ENCODE measurements around the gene EVA1A. TPM values are rescaled to one million over a fixed set of nuclear protein-coding genes. Genes with fewer than 3 reads are reported as not detected.

Gene EVA1A
- total RNA-seq, 1 donor from 2014 or later: 110 TPM

- no peak for DNase-seq (ENCODE audit: low read depth, low spot score)
Observed at GRCh38 chr2:75563591-75563990, 2.9 kb upstream of the EVA1A start.

- no peak for DNase-seq (ENCODE audit: low read depth, low spot score)
Observed at GRCh38 chr2:75562513-75562864, 1.8 kb upstream of the EVA1A start.

- no peak for DNase-seq (ENCODE audit: low read depth, low spot score)
Observed at GRCh38 chr2:75561566-75562512, 1.1 kb upstream of the EVA1A start.

- DNase-seq (ENCODE audit: low read depth, low spot score): no peak
Observed at GRCh38 chr2:75560022-75560767, 544 bp downstream of the EVA1A start.

GRCh38 chr2:75559680-75560021, 1.1 kb downstream of the EVA1A start:
- no peak for DNase-seq (ENCODE audit: low read depth, low spot score)

GRCh38 chr2:75558786-75559679, 1.7 kb downstream of the EVA1A start:
- DNase-seq (ENCODE audit: low read depth, low spot score): no peak

GRCh38 chr2:75558136-75558535, 2.6 kb downstream of the EVA1A start:
- DNase-seq (ENCODE audit: low read depth, low spot score): no peak

DNA sequence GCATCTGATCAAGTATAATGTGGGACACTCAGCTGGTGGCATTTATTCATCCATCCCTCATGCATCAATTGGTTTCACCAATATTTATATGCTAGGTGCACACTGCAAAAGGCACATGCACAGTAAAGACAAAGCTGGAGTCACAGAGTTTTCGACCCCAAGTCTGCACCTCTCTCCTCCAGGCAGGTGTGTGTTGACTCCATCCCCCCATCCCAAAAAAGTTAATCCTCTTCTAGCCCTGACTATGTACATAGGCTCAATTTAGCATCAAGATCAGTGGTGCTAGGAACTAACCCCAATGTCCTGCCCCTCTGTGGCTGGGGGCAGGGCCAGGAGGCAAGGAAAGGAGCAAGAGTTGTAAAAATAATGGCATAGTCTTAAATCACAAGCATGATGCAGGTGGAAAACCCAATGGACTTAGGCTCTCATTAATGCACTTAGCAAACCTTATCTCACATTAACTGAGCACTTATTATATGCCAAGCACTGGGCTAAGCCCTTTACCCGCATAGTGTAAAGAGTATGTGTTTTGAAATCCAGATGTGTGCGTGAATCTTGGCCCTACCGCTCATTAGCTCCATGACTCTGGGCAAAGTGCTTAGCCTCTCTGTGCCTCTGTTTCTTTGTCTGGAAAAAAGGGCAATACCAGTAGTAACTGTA, 3.1 kb downstream of the EVA1A start:
- DNase-seq (ENCODE audit: low read depth, low spot score): no peak

- DNase-seq (ENCODE audit: low read depth, low spot score): no peak
Observed at GRCh38 chr2:75556679-75557366, 3.9 kb downstream of the EVA1A start.

- no peak for DNase-seq (ENCODE audit: low read depth, low spot score)
Observed at GRCh38 chr2:75555701-75556100, 5.0 kb downstream of the EVA1A start.

DNA sequence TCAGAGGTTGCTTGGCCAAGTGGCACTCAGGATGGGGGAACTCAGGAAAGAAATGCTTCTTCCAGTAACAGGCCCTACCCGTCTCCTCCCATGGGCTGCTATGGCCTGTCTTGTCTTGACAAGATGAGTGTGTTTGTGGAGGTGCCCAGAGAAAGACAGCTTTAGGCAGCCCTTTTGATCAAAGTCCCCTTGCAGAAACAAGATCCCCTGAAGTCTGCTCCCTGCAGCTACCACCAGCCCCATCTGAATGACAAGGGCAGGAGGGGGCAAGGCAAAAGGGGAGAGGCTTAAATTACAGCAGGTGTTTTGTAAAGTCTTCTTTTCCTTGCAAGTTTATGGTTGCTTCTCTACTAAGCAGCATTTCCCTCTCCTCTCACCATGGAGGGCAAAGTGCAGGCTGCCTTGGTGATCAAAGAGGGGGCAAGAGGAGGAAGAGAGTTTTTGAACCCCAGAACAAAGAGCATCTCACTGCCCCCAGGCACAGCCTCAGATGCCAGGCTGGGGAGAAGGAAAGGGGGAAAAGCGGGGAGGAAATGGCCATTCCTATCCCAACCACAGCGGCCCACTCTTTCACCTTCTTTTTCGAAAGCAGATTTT, 6.7 kb downstream of the EVA1A start:
- no peak for DNase-seq (ENCODE audit: low read depth, low spot score)

- DNase-seq (ENCODE audit: low read depth, low spot score): no peak
Observed at GRCh38 chr2:75552222-75552621, 8.5 kb downstream of the EVA1A start.

GRCh38 chr2:75551434-75551833, 9.3 kb downstream of the EVA1A start:
- no peak for DNase-seq (ENCODE audit: low read depth, low spot score)

- no peak for DNase-seq (ENCODE audit: low read depth, low spot score)
Observed at GRCh38 chr2:75549401-75550253, 11.1 kb downstream of the EVA1A start.

DNA sequence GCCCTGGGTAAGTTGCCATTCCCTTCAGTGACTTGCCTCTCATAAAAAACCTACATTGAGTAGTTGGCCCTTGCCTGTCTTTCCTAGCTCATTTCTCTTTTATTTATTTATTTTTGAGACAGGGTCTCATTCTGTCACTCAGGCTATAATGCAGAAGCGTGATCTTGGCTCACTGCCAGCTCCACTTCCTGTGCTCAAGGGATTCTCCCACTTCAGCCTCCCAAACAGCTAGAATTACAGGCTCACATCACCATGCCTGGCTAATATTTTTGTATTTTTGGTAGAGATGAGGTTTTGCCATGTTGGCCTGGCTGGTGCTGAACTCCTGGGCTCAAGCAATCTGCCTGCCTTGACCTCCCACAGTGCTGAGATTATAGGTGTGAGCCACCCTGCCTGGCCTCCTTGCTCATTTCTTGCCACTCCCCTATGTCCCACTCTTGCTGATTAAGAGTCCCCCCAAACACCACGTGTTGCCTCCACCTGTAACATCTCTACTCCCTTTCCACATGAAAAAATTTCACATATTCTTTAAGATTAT, 12.6 kb downstream of the EVA1A start:
- no peak for DNase-seq (ENCODE audit: low read depth, low spot score)

DNA sequence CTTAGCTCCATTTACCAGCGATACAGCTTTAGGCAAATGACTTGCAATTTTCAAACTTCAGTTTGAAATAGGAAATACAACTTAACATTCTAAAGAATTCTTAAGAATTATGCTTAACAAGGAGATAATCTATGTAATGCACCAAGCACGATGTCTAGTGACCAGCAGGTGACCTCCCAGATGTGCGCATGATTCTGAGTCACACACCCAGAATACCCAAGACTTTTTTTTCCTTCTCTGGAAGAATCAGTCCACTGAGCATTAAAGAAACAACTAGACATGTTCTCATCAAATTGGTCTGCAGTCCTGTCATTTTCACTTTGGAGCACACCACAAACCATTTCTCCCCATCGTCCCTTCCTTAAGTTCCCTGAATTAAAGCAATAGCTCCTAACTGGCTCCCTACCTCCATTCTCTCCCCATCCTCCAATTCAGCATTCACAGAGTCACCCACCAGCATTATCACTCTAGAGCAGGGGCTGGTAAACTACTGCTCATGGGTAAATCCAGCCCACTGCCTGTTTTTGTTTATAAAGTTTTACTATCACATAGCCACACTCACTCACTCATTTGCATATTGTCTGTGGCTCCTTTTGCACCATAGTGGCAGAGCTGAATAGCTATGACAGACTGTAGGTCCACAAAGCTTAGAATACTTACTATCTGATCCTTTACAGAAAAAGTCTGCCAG, 13.2 kb downstream of the EVA1A start:
- no peak for DNase-seq (ENCODE audit: low read depth, low spot score)

- no peak for DNase-seq (ENCODE audit: low read depth, low spot score)
Observed at GRCh38 chr2:75545922-75546321, 14.8 kb downstream of the EVA1A start.

GRCh38 chr2:75545387-75545786, 15.4 kb downstream of the EVA1A start:
- DNase-seq (ENCODE audit: low read depth, low spot score): no peak
